Neural cell (in vitro differentiated cells): ENCODE results near the gene TMTC1. TPM values are rescaled to one million over a fixed set of nuclear protein-coding genes. Genes with fewer than 3 reads are reported as not detected.

Source experiments
- H2AFZ ChIP-seq: fragments of 200-600, 300-800 bp; sonication (generic), shearing (Covaris generic); 2 replicates; pipeline ENCODE4 v1.6.0; 2014; ENCODE audit warnings: low read depth, mild to moderate bottlenecking, antibody characterized with exemption, low read length, moderate library complexity
- H3F3A ChIP-seq: fragments of 200-600 bp; shearing (Covaris generic); 2 replicates; pipeline ENCODE4 v1.6.1; 2016; ENCODE audit warnings: mild to moderate bottlenecking, moderate library complexity, mixed read lengths, antibody characterized with exemption, low read length; ENCODE audit not compliant: insufficient read depth, poor library complexity, severe bottlenecking
- H3K27ac ChIP-seq: fragments of 200-600, 300-800 bp; sonication (generic), shearing (Covaris generic); 2 replicates; pipeline ENCODE4 v1.5.1; 2014; ENCODE audit warnings: mild to moderate bottlenecking, low read length, moderate library complexity
- H3K27me3 ChIP-seq: fragments of 300-800, 200-600 bp; sonication (generic), shearing (Covaris generic); 2 replicates; pipeline ENCODE4 v1.6.0; 2014; ENCODE audit warnings: mild to moderate bottlenecking, low read depth, low read length, moderate library complexity; ENCODE audit not compliant: insufficient read depth
- H3K36me3 ChIP-seq: fragments of 300-800, 200-600 bp; sonication (generic), shearing (Covaris generic); 2 replicates; pipeline ENCODE4 v1.5.1; 2014; ENCODE audit warnings: mild to moderate bottlenecking, antibody characterized with exemption, low read length, moderate library complexity; ENCODE audit not compliant: insufficient read depth
- H3K4me2 ChIP-seq: fragments of 300-800, 200-600 bp; sonication (generic), shearing (Covaris generic); 2 replicates; pipeline ENCODE4 v1.6.0; 2014; ENCODE audit warnings: mild to moderate bottlenecking, low read length
- H3K4me3 ChIP-seq: fragments of 300-800, 200-600 bp; sonication (generic), shearing (Covaris generic); 2 replicates; pipeline ENCODE4 v1.5.1; 2014; ENCODE audit warnings: mild to moderate bottlenecking, low read length, moderate library complexity
- H3K79me2 ChIP-seq: fragments of 200-600 bp; shearing (Covaris generic); replicated peaks from 2 replicates; pipeline ENCODE4 v1.6.0; 2014; ENCODE audit warnings: mild to moderate bottlenecking, low read length, moderate library complexity; ENCODE audit not compliant: insufficient read depth
- H3K9ac ChIP-seq: fragments of 300-800, 200-600 bp; sonication (generic), shearing (Covaris generic); 2 replicates; pipeline ENCODE4 v1.6.1; 2016; ENCODE audit warnings: mild to moderate bottlenecking, low read length, mixed read lengths
- H3K9me2 ChIP-seq: fragments of 200-600 bp; shearing (Covaris generic); 2 replicates; pipeline ENCODE4 v1.6.1; 2016; ENCODE audit warnings: mild to moderate bottlenecking, low read length, mixed read lengths; ENCODE audit not compliant: insufficient read depth
- H3K9me3 ChIP-seq: fragments of 200-600, 300-800 bp; sonication (generic), shearing (Covaris generic); 2 replicates; pipeline ENCODE4 v1.6.1; 2016; ENCODE audit warnings: mild to moderate bottlenecking, mixed run types, low read length, moderate library complexity, mixed read lengths
- H4K20me1 ChIP-seq: fragments of 200-600 bp; shearing (Covaris generic); 2 replicates; pipeline ENCODE4 v1.6.1; 2016; ENCODE audit warnings: mild to moderate bottlenecking, mixed run types; ENCODE audit not compliant: insufficient read depth
- EP300 ChIP-seq: fragments of 450-650 bp; conservative IDR thresholded peaks from 2 replicates; pipeline ENCODE4 v1.6.1; 2014; ENCODE audit warnings: antibody characterized with exemption, mild to moderate bottlenecking, moderate library complexity; ENCODE audit not compliant: poor library complexity, severe bottlenecking
- EZH2 ChIP-seq: fragments of 200-600, 300-800 bp; shearing (Covaris generic), sonication (generic); IDR thresholded peaks from 2 replicates; pipeline ENCODE4 v1.6.1; 2014; ENCODE audit warnings: antibody characterized with exemption, low read length, borderline replicate concordance, mild to moderate bottlenecking; ENCODE audit not compliant: insufficient read depth, poor library complexity, severe bottlenecking
- MXI1 ChIP-seq: fragments of 450-650 bp; conservative IDR thresholded peaks from 2 replicates; pipeline ENCODE4 v1.6.1; 2014; ENCODE audit warnings: antibody characterized with exemption, mild to moderate bottlenecking; ENCODE audit not compliant: poor library complexity, severe bottlenecking
- POLR2AphosphoS5 ChIP-seq: IDR thresholded peaks from 2 replicates; pipeline ENCODE4 v1.6.1; 2012
- RAD21 ChIP-seq: fragments of 450-650 bp; conservative IDR thresholded peaks from 2 replicates; pipeline ENCODE4 v1.6.1; 2014; ENCODE audit warnings: antibody characterized with exemption, mild to moderate bottlenecking, moderate library complexity
- REST ChIP-seq: IDR thresholded peaks from 2 replicates; pipeline ENCODE4 v1.6.1; 2012; ENCODE audit warnings: borderline replicate concordance
- SMC3 ChIP-seq: fragments of 450-650 bp; conservative IDR thresholded peaks from 2 replicates; pipeline ENCODE4 v1.6.1; 2014; ENCODE audit warnings: antibody characterized with exemption, mild to moderate bottlenecking, moderate library complexity; ENCODE audit not compliant: poor library complexity
- TAF1 ChIP-seq: IDR thresholded peaks from 2 replicates; pipeline ENCODE4 v1.6.1; 2012; ENCODE audit warnings: low read depth
- polyA plus RNA-seq: library from polyadenylated mRNA; depleted of rRNA; stranded (reverse); fragments of >200 nt; gene quantifications from 2 replicates; pipeline ENCODE4 v1.2.3, GENCODE V29; 2014
- TF ChIP-seq, protein P1 (sequence below): fragments of 450-650 bp; IDR thresholded peaks from 2 replicates; pipeline ENCODE4 v1.5.1; 2014; ENCODE audit warnings: antibody characterized with exemption, mild to moderate bottlenecking, moderate library complexity; ENCODE audit not compliant: poor library complexity, severe bottlenecking

The TMTC1 gene
- polyA plus RNA-seq, 1 donor from 2014 or later, result 10.0 TPM

GRCh38 chr12:29781705-29782266, 2.0 kb downstream of the TMTC1 start:
- Histone ChIP-seq H2AFZ (no peak overlapping the region), H4K20me1 (no peaks in the 10 kb centered on the region), H3K79me2 (peaks cover 6% of the 10 kb centered on the region), H3K36me3 (no peaks in the 10 kb centered on the region), H3K9me2 (no peaks in the 10 kb centered on the region), H3K9ac (peak overlapping the region; percentile 13), H3K4me3 (peak overlapping the region; percentile 85), H3F3A (peaks cover 13% of the 10 kb centered on the region), H3K27me3 (peaks cover 16% of the 10 kb centered on the region), H3K9me3 (no peaks in the 10 kb centered on the region), H3K27ac (peak overlapping the region; percentile 20), H3K4me2 (peak overlapping the region; percentile 59)
- no peak for TF ChIP-seq REST
- TF ChIP-seq EZH2, result no peak
- TF ChIP-seq RAD21, result no peak
- TF ChIP-seq POLR2AphosphoS5, result no peak
- TF ChIP-seq EP300, result no peak
- no peak for TF ChIP-seq TAF1
- TF ChIP-seq, protein P1, sequence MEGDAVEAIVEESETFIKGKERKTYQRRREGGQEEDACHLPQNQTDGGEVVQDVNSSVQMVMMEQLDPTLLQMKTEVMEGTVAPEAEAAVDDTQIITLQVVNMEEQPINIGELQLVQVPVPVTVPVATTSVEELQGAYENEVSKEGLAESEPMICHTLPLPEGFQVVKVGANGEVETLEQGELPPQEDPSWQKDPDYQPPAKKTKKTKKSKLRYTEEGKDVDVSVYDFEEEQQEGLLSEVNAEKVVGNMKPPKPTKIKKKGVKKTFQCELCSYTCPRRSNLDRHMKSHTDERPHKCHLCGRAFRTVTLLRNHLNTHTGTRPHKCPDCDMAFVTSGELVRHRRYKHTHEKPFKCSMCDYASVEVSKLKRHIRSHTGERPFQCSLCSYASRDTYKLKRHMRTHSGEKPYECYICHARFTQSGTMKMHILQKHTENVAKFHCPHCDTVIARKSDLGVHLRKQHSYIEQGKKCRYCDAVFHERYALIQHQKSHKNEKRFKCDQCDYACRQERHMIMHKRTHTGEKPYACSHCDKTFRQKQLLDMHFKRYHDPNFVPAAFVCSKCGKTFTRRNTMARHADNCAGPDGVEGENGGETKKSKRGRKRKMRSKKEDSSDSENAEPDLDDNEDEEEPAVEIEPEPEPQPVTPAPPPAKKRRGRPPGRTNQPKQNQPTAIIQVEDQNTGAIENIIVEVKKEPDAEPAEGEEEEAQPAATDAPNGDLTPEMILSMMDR, result no peak
- no peak for TF ChIP-seq MXI1
- TF ChIP-seq SMC3, result no peak

DNA sequence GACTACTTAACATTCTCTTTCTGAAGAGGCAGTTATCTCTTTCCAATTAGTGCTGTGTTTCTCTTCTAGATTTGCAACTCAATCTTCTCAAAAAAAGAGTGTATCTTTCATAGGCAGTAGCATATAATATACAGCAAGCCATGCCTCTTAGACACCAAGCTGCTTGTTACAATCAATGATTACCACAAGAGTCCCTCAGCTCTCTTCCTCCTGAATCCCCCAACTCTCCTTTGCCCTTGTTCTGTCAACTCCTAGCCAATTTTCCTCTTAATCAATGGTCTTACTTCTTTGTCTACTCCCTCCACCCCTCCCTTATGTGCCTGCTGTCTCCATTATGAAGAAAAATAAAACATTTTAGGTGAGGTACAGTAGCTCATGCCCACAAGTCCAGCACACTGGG, 2.6 kb downstream of the TMTC1 start:
- Histone ChIP-seq H3K9me3 (no peaks in the 10 kb centered on the region), H3K27me3 (peaks cover 16% of the 10 kb centered on the region), H3F3A (peaks cover 13% of the 10 kb centered on the region), H4K20me1 (no peaks in the 10 kb centered on the region), H3K79me2 (peaks cover 6% of the 10 kb centered on the region), H3K9ac (peak overlapping the region; percentile 13), H3K4me3 (peak overlapping the region; percentile 85), H3K4me2 (peak overlapping the region; percentile 59), H3K9me2 (no peaks in the 10 kb centered on the region), H2AFZ (no peak overlapping the region), H3K27ac (peak overlapping the region; percentile 20), H3K36me3 (no peaks in the 10 kb centered on the region)
- TF ChIP-seq REST, result no peak
- TF ChIP-seq RAD21, result peak; percentile 39
- TF ChIP-seq, protein P1, result peak; percentile 26
